GM12878 (cell line): ENCODE data around the gene WWP2. TPM values are rescaled to one million over a fixed set of nuclear protein-coding genes. Genes with fewer than 3 reads are reported as not detected.

Experiments
- ATAC-seq: fragments of 200-7000 bp; cut with Tn5 transposase; 3 replicates; pipeline ENCODE4 v1.9.1; 2020; ENCODE audit warnings: mild to moderate bottlenecking, moderate library complexity
- BruUV-seq: library from RNA; stranded (reverse); fragments of 400-500 nt; replicated peaks from 2 replicates; lab custom pipeline; 2021; lab: Mats Ljungman, UMichigan
- CTCF ChIA-PET: fragments of 300-600 bp; sonication (Branson Sonifier 250); formaldehyde crosslinking; extraction: SDS; loops from one replicate; lab custom pipeline; 2021; ENCODE audit warnings: inconsistent platforms; lab: Yijun Ruan, JAX
- POLR2A ChIA-PET: fragments of 350-600 bp; formaldehyde crosslinking; extraction: SDS; loops from one replicate; lab custom pipeline; 2021; ENCODE audit warnings: inconsistent platforms; lab: Charles Lee
- RAD21 ChIA-PET: fragments of 300-600 bp; sonication (Branson Sonifier 250); formaldehyde crosslinking; loops from one replicate; lab custom pipeline; 2023; ENCODE audit warnings: antibody characterized with exemption; ENCODE audit not compliant: unreplicated experiment; lab: Charles Lee
- SMC1A ChIA-PET: fragments of 300-600 bp; sonication (Branson Sonifier 250); formaldehyde crosslinking; loops from one replicate; lab custom pipeline; 2023; ENCODE audit not compliant: unreplicated experiment, uncharacterized antibody; lab: Charles Lee
- DNase-seq: peaks from one replicate; pipeline ENCODE4 v3.0.0-alpha.2; 2011; ENCODE audit warnings: low read depth, low spot score
- FAIRE-seq: peaks from 3 replicates; lab custom pipeline; 2011; peaks lifted over from hg19 to GRCh38; lab: Jason Lieb, UNC
- H2AFZ ChIP-seq: 2 replicates; pipeline ENCODE4 v1.6.0; 2011; ENCODE audit warnings: low read depth, low read length, control low read depth; ENCODE audit not compliant: control insufficient read depth
- H3K27ac ChIP-seq: 2 replicates; pipeline ENCODE4 v1.5.1; 2011; ENCODE audit warnings: control low read depth; ENCODE audit not compliant: control insufficient read depth, insufficient read depth
- H3K27me3 ChIP-seq, 2 experiments: replicated peaks in 1 of 2; 2 replicates each; pipeline versions ENCODE4 v1.6.0 to v1.6.1; 2011; ENCODE audit warnings: low read length in 1 of 2; ENCODE audit not compliant: control insufficient read depth in 2 of 2, insufficient read depth in 2 of 2
- H3K36me3 ChIP-seq, 2 experiments: 2 replicates each; pipeline ENCODE4 v1.5.1; 2011; ENCODE audit warnings: low read length in 1 of 2; ENCODE audit not compliant: control insufficient read depth in 2 of 2, insufficient read depth in 2 of 2
- H3K4me1 ChIP-seq: 2 replicates; pipeline ENCODE4 v1.6.1; 2011; ENCODE audit warnings: mild to moderate bottlenecking, low read length, moderate library complexity, mixed read lengths; ENCODE audit not compliant: control insufficient read depth, insufficient read depth
- H3K4me2 ChIP-seq: 2 replicates; pipeline ENCODE4 v1.6.0; 2011; ENCODE audit warnings: control low read depth; ENCODE audit not compliant: control insufficient read depth, insufficient read depth
- H3K4me3 ChIP-seq: fragments of 200-600 bp; sonication (generic); 2 replicates; pipeline ENCODE4 v1.5.1; 2016
- H3K79me2 ChIP-seq: 2 replicates; pipeline ENCODE4 v1.6.0; 2011; ENCODE audit warnings: low read length; ENCODE audit not compliant: control insufficient read depth, insufficient read depth
- H3K9ac ChIP-seq: 2 replicates; pipeline ENCODE4 v1.8.0; 2011; ENCODE audit warnings: low read length, control low read depth, mixed read lengths; ENCODE audit not compliant: control insufficient read depth, insufficient read depth
- H3K9me3 ChIP-seq: replicated peaks from 3 replicates; pipeline ENCODE4 v1.5.1; 2011; ENCODE audit warnings: mild to moderate bottlenecking, low read length; ENCODE audit not compliant: control insufficient read depth, insufficient read depth
- H4K20me1 ChIP-seq: 2 replicates; pipeline ENCODE4 v1.6.0; 2011; ENCODE audit not compliant: control insufficient read depth, insufficient read depth
- BMI1 ChIP-seq: fragments of 450-650 bp; IDR thresholded peaks from 2 replicates; pipeline ENCODE4 v1.6.1; 2016; ENCODE audit warnings: mild to moderate bottlenecking, moderate library complexity, borderline replicate concordance
- CBX3 ChIP-seq: fragments of 200-600 bp; sonication (generic); IDR thresholded peaks from 2 replicates; pipeline ENCODE4 v1.6.1; 2016; ENCODE audit warnings: low read depth, borderline replicate concordance
- HCFC1 ChIP-seq: fragments of 150-350 bp; IDR thresholded peaks from 2 replicates; pipeline ENCODE4 v1.6.1; 2014; ENCODE audit warnings: low read length
- JUNB ChIP-seq: IDR thresholded peaks from 2 replicates; pipeline ENCODE4 v1.6.1; 2016; ENCODE audit warnings: antibody characterized with exemption, mild to moderate bottlenecking
- KLF5 ChIP-seq: fragments of 450-650 bp; IDR thresholded peaks from 2 replicates; pipeline ENCODE4 v1.6.1; 2014; ENCODE audit warnings: mild to moderate bottlenecking; ENCODE audit not compliant: partially characterized antibody
- MEF2A ChIP-seq: IDR thresholded peaks from 2 replicates; pipeline ENCODE4 v1.6.1; 2011; ENCODE audit warnings: low read depth, mild to moderate bottlenecking, low read length, moderate library complexity; ENCODE audit not compliant: insufficient read depth
- MTA2 ChIP-seq: fragments of 450-650 bp; IDR thresholded peaks from 2 replicates; pipeline ENCODE4 v1.6.1; 2016; ENCODE audit warnings: low read depth, mild to moderate bottlenecking, moderate library complexity
- SREBF2 ChIP-seq: IDR thresholded peaks from 2 replicates; pipeline ENCODE4 v1.6.1; 2012; ENCODE audit warnings: mild to moderate bottlenecking, low read length
- SUZ12 ChIP-seq: fragments of 200-600 bp; sonication (generic); IDR thresholded peaks from one replicate; pipeline ENCODE4 v1.6.1; 2018; ENCODE audit warnings: antibody characterized with exemption, mild to moderate bottlenecking; ENCODE audit not compliant: unreplicated experiment
- ZNF274 ChIP-seq: IDR thresholded peaks from one replicate; pipeline ENCODE4 v1.8.0; 2011; ENCODE audit not compliant: insufficient read length, insufficient read depth
- WGBS: methylation state at CpG from one replicate; pipeline ENCODE4 v1.1.6; 2016; ENCODE audit warnings: low lambda C conversion rate; ENCODE audit not compliant: insufficient replicate concordance, insufficient coverage; ENCODE audit errors: missing lambda C conversion rate; 5-methylcytosine and 5-hydroxymethylcytosine counted together
- in situ Hi-C: fragments of 300-500 bp; cut with MboI; formaldehyde crosslinking; loops from 9 replicates; pipeline ENCODE4 v1.14.3; 2018; ENCODE audit warnings: mixed read lengths
- intact Hi-C: fragments of 100-400 bp; cut with micrococcal nuclease; formaldehyde crosslinking; loops from one replicate; pipeline ENCODE4 v1.14.2; 2022; ENCODE audit not compliant: unreplicated experiment
- polyA plus RNA-seq, 11 experiments: library from polyadenylated mRNA; depleted of rRNA in 4 of 11; unstranded in 6 of 11; stranded (reverse) in 5 of 11; fragments of >200 nt; fragmentation: Nextera tagmentation in 4 of 11; fragmentation: Illumina TruSeq in 1 of 11; extraction: Ambion mirVana in 4 of 11; extraction: Trizol in 1 of 11; gene quantifications; 1 replicate in 1 of 11; 2 replicates in 10 of 11; pipeline versions ENCODE4 v1.2.1 to v1.2.3, GENCODE V29; 2011 to 2016; ENCODE audit warnings: inconsistent platforms in 2 of 11, missing spikeins in 2 of 11, low read depth in 1 of 11
- total RNA-seq, 4 experiments: library from RNA; depleted of rRNA in 3 of 4; stranded (reverse); fragments of >200 nt in 3 of 4; fragmentation: Illumina TruSeq in 1 of 4; extraction: Trizol in 1 of 4; gene quantifications; 2 replicates each; pipeline versions ENCODE4 v1.2.1 to v1.2.3, GENCODE V29; 2013 to 2021
- TF ChIP-seq, protein P1 (sequence below): fragments of 450-650 bp; IDR thresholded peaks from 2 replicates; pipeline ENCODE4 v1.6.1; 2017; ENCODE audit warnings: mild to moderate bottlenecking, low read depth, inconsistent platforms; ENCODE audit not compliant: poor library complexity, severe bottlenecking
- TF ChIP-seq, protein P2 (sequence below): IDR thresholded peaks from 2 replicates; pipeline ENCODE4 v1.6.1; 2011; ENCODE audit warnings: low read depth, mild to moderate bottlenecking, low read length, moderate library complexity, borderline replicate concordance; ENCODE audit errors: extremely low read depth

WWP2 gene
- total and polyA plus RNA-seq, 10 of the 15 experiments (the other 5 are each of a cell fraction or from before 2014, with no cell fraction given): 2.8 to 47.0 (median 23.8) TPM

DNA sequence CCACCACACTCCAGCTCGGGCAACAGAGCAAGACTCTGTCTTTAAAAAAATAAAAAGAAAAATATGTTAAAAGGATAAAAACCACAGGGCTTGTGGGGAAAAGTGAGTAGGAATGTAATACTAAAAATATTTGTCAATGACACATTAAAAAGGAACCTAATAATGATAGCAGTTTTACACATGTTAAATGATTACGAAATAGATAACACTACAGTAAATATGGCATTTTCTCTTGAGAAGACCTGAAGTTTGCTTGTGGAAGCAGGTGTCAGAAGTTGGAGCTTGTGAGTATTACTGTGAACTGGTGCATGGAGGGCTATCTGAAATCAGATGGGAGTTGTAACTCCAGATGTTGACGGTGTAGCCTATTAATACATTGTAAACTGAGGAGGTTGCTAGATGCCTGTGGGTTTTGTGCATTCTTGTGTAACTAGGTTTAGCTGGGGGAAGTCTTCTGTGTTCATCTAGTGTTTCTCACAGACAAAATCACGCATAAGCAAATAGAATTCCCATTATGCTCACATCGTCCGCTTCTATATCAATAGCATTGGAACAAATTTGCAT, 144.8 kb downstream of the WWP2 start:
- ChIA-PET CTCF (interaction anchor here (0.6 to 2.6 kb wide), 2 partner anchors 23 to 719 kb away, joined by 3 to 8 read pairs; no protein-coding TSS in a partner anchor), POLR2A (interaction anchor here (0.5 to 0.6 kb wide), 2 partner anchors 171 to 244 kb away, joined by 3 to 5 read pairs; no protein-coding TSS in a partner anchor), SMC1A (no interaction called here), RAD21 (no interaction called here)
- DNase-seq (no peak), FAIRE-seq (no peak), ATAC-seq (no peak)
- BruUV-seq: no TSS peak
- no peak for TF ChIP-seq SUZ12
- TF ChIP-seq ZNF274: no peak
- no peak for TF ChIP-seq HCFC1
- no peak for TF ChIP-seq MEF2A
- no peak for TF ChIP-seq KLF5
- TF ChIP-seq CBX3: no peak
- TF ChIP-seq MTA2: no peak
- no peak for TF ChIP-seq SREBF2
- no peak for TF ChIP-seq JUNB
- TF ChIP-seq, protein P1, sequence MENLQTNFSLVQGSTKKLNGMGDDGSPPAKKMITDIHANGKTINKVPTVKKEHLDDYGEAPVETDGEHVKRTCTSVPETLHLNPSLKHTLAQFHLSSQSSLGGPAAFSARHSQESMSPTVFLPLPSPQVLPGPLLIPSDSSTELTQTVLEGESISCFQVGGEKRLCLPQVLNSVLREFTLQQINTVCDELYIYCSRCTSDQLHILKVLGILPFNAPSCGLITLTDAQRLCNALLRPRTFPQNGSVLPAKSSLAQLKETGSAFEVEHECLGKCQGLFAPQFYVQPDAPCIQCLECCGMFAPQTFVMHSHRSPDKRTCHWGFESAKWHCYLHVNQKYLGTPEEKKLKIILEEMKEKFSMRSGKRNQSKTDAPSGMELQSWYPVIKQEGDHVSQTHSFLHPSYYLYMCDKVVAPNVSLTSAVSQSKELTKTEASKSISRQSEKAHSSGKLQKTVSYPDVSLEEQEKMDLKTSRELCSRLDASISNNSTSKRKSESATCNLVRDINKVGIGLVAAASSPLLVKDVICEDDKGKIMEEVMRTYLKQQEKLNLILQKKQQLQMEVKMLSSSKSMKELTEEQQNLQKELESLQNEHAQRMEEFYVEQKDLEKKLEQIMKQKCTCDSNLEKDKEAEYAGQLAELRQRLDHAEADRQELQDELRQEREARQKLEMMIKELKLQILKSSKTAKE: no peak
- no peak for TF ChIP-seq BMI1
- TF ChIP-seq, protein P2, sequence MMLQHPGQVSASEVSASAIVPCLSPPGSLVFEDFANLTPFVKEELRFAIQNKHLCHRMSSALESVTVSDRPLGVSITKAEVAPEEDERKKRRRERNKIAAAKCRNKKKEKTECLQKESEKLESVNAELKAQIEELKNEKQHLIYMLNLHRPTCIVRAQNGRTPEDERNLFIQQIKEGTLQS: no peak
- in situ Hi-C loops: no loop called here
- H3K4me2 ChIP-seq: no peak overlapping the region
- no peak overlapping the region for H3K9ac ChIP-seq
- intact Hi-C loops: no loop called here
- WGBS: 98% methylated on average over 6 of the region's 6 CpGs
- no peaks in the 10 kb centered on the region for H3K9me3 ChIP-seq
- no peaks in the 10 kb centered on the region for H3K79me2 ChIP-seq
- H3K27me3 ChIP-seq: no peaks in the 10 kb centered on the region
- H2AFZ ChIP-seq: no peak overlapping the region
- no peak overlapping the region for H3K4me3 ChIP-seq
- H3K27ac ChIP-seq: no peak overlapping the region
- H3K4me1 ChIP-seq: no peaks in the 10 kb centered on the region
- no peaks in the 10 kb centered on the region for H4K20me1 ChIP-seq
- peaks cover 4 to 9% of the 10 kb centered on the region in 2 experiments; a peak in 3 of 4 replicates for H3K36me3 ChIP-seq
